8988T (cell line): ENCODE measurements around the gene EFNA2.

Source experiments
- DNase-seq: peaks from one replicate; pipeline ENCODE4 v3.0.0; 2011

The EFNA2 gene

DNA sequence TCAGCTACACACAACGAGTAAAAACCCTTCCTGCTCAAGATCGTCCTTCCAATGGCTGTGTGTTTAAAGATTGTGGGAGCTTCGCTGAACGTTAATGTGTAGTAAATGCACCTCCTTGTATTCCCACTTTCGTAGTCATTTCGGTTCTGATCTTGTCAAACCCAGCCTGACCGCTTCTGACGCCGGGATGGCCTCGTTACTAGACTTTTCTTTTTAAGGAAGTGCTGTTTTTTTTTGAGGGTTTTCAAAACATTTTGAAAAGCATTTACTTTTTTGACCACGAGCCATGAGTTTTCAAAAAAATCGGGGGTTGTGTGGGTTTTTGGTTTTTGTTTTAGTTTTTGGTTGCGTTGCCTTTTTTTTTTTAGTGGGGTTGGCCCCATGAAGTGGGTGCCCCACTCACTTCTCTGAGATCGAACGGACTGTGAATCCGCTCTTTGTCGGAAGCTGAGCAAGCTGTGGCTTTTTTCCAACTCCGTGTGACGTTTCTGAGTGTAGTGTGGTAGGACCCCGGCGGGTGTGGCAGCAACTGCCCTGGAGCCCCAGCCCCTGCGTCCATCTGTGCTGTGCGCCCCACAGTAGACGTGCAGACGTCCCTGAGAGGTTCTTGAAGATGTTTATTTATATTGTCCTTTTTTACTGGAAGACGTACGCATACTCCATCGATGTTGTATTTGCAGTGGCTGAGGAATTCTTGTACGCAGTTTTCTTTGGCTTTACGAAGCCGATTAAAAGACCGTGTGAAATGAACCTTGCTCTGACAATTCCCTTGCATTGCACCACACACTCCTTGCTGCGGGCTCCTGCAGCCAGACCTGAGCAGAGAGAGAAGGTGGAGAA lies 13.0 kb upstream of the EFNA2 start:
- DNase-seq, result no peak

DNA sequence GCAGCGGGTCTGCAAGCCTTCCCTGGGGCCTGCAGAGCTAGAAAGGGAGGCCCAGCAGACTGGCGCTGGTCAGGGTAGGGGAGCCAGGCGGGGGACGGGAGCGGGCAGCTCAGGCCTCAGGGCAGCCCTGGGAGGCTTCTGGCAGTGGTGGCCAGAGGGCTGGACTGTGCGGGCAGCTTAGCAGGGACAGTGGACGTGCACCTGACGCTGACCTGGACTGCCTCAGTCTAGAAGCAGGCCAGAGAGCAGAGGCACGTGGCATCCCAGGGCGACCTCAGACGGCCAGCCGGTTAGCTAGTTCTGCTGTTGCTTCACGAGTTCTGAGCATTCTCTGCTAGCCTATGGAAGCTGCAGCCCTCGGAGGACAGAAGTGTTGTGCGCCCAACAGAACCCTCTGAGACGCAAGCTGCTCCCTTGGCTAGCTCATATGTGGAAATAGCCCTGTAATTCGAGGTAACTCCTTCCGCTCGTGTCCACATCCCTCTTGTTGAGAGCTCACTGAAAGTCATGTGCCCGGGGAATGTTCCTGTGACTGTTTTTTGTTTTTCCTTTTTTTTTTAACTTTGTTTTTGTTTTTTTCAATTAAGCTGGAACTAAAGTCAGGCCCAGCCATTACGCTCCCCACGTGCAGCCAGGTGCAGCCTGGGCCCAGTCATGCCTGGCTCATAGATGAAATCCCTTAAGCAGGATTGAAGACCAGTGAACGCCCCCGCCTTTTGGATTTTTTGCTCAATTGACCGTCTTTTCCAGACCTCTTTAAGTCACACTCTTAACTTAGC lies 12.2 kb upstream of the EFNA2 start:
- no peak for DNase-seq

DNA sequence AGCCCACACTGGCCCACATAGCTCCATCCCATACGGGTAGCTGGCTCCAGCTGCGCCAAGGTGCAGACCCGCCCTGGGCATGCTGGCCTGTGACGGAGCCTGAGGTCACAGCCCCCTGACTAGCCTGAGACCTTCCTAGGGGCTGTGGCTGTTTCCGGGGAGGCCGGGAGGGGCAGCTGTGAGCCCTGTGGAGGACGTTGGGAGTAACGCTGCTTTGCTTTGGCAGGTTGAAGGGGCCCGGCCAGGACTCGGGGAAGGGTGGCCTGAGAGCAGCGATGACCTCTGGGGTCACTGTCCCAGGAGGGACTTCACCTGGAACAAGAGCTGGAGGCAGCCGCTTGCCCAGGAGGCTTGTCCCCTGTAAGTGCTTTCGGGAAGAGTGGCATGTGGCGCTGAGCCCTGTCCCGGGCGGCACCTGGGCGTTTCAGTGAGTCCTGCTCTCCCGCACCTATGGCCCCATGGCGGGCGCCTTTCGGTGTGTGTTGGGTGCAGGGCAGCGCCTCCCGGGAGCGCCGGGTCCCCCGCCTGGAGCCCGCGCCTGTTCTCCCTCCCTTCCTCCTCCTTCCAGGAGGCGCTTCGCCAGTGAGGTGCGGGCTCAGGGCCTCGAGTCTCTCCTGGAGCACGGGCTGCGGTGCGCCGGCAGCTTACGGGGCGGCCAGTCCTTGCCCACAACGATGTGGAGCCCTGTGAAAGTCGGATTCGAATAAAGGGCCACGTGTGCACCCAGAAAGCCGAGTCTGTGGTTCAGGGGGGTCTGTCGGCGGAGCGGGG lies 11.4 kb upstream of the EFNA2 start:
- DNase-seq, result no peak

DNA sequence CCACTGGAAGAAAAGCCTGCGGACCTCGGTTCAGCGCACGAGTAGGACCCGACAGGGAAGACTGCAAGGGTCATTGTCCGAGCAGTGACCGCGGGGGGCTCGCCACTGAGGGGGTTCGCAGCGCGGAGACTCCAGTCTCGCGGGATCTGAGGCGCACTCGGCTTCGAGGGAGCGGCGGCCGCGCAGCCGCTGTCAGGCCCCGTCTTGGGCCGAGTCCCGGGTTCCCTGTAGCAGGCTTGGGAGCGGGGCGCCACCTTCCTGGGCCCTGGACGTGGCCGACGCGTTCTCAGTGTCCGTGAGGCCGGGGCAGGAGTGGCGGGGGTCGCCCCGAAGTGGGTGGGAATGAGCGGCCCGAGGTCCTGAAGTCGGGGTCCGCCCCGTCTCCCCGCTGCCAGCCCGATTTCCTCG lies 10.8 kb upstream of the EFNA2 start:
- no peak for DNase-seq

DNA sequence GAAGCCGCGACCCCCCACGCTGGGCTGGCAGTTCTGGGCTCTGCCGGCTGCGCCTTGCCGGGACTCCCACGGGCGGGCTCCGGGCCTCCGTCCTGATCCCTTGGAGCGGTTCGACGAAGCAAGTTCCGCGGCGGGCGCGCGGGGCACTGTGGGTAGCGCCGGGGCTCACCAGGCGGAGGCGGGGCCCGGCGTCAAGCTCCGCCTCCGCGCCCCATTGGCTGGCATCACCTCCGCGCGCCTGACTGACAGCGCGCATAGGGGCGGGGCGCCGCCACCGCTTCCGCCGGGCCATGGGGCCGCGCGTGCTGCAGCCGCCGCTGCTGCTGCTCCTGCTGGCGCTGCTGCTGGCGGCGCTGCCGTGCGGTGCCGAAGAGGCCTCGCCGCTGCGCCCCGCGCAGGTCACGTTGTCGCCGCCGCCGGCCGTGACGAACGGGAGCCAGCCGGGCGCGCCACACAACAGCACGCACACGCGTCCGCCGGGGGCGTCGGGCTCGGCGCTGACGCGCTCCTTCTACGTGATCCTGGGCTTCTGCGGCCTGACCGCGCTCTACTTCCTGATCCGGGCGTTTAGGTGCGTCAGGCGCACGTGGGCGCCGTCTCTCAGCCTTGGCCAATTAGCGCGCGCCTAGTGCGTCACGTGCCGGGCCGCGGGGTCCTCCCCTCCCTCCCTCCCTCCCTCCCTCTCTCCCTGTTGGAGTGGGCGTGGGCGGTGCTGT lies 10.3 kb upstream of the EFNA2 start, which contains the start of gene FAM174C:
FAM174C (plus strand) TSS at position 271 of the 716 bp plus-strand sequence; CDS start at position 291, 20 bp downstream.
- DNase-seq, result peak; percentile 98

DNA sequence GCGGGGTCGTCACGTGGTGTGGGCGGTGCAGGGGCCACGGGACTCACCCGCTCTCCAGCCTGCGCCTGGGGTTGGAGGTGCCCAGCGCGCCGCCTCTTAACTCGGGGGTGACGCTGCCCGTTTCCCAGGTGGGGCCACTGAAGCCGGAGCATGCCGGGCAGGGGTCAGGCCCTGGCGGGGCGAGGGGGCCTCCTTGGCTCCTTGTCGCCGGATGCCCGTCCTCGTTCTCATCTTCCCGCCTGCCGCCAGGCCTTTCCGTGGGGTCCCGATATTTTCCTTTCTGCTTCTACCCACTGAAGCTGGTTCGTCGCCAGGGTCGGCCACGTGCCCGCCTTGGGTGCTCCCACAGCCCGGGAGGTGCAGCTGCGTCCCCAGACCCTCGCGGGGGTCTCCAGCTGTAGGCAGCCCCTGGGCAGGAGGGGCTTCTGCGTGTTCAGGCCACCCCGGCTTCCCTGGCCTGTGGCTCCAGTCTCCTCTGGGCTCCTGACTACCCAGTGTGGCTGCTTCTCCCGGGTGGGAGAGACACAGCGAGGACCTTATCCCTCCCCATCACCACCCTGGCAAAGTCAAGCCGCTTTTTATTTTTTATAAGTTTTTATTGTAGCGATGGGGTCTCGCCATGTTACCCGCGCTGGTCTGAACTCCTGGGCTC lies 9.6 kb upstream of the EFNA2 start:
- no peak for DNase-seq

DNA sequence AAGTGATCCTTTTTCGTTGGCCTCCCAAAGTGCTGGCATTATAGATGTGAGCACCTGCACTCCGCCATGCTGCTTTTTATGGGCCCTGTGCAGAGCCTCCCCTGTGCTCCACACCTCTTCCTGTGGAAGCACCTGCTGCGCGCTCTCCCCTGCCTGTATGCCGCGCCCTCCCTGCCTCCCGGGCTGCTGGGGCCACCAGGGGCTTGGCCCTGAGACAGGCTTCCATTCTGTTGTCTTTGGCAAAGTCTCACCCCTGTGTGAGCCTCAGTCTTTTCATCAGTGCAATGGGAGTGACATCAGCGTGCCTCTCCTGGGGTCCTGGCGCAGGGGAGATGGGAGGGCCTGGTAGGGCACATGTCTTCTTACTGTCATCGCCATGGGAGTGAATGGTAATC lies 9.0 kb upstream of the EFNA2 start:
- no peak for DNase-seq

DNA sequence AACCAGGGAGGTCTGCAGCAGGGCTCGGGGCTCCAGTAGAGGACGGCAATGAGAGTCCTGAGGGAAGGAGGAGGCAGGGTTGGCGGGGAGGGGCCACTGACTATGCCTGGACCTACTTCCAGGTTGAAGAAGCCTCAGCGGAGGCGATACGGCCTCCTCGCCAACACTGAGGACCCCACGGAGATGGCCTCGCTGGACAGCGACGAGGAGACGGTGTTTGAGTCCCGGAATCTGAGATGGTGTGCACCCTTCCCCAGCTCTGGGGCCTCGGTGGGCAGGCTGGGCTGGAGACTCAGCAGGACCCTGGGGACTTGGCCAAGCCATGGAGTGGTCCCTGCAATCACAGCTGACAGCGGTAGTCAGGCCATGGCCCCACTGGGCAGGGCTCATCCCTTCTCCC lies 8.6 kb upstream of the EFNA2 start:
- no peak for DNase-seq

DNA sequence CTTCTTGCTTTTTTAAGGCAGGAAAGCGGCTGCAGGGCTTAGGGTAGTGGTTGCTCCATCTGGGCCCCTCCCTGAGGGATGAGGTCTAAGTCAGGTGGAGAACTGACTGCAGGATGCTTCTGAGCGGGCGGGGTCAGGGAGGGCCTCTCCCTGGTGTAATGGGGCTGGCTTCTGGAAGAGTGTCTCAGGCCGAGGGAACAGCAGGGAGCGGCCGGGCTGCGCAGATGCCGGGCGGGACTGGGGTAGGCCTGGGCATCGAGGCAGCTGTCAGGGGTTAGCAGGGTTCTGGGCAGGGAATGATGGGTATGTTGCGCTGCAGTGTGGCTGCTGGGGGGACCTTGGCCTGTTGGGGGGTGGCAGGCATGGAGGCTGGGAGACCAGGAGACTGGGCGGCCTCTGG lies 7.6 kb upstream of the EFNA2 start:
- DNase-seq, result no peak

DNA sequence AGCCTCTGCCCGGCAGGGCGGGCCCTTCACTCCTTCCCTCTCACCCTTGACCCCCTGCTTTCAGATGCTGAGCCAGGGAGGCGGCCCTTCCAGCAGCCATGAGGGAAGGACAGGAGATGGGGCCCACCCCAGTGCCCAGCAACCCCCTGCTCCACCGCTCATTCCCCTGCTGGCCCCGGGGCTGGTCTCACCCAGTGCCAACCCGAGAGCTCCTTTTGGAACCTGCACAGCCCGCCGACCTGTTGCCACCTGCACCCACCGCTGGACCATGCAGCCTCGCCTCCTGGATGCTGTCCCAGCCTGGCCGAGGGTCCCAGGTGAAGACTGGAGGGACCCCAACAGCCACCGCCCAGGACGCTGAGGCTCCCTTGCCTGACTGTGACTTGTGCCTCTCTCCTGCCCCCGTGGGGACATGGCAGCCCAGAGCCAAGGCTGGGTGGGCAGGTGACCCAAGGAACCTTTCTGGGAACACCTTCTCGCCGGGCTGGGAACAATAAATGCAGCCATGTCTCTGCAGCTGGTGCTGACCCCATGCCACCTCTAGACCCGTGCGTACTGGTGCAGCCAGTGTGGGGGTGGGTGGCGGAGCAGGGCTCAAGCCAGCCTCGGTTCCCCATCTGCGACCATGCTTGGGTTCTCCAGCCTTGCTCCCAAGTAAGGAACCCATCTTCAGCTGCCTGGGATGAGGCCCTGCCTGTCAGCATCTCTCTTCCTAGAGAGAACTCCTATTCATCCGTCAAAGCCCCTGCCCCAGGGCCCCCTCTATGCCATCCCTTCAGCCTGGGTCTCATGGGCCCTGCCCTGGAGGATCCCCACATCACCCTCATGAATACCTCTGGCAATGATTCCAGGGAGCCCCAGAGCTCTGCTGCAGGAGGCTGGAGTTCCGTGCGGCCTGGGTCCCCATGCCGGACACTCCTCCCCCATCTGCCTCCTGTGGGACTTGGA lies 6.7 kb upstream of the EFNA2 start:
- no peak for DNase-seq

DNA sequence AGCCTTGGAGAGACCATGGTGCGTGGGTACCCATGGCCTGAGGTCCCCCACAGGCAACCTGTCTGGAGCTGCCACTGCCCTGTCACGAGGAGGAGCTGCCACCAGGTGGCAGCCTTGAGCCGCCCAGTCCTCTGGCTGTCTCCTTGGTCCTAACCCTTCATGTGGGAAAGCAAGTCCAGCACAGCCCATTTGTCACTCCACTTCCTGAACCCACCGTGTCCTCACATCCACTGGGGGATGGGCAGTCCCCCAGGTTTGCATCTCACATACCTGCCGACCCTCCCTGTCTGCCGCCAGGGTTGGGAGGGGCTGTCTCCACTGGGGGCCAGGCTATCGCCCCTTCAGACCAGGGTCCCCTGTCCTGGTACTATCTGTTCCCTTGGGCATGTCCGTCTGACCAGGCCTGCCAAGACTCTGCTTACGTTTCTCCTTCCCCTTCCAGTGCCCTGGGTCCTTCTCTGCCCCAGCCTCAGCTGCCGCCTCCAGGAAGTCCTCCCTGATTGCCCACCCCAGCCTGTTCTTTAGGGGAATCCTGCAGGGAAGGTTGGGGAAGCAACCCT lies 5.8 kb upstream of the EFNA2 start:
- DNase-seq, result peak; percentile 95

DNA sequence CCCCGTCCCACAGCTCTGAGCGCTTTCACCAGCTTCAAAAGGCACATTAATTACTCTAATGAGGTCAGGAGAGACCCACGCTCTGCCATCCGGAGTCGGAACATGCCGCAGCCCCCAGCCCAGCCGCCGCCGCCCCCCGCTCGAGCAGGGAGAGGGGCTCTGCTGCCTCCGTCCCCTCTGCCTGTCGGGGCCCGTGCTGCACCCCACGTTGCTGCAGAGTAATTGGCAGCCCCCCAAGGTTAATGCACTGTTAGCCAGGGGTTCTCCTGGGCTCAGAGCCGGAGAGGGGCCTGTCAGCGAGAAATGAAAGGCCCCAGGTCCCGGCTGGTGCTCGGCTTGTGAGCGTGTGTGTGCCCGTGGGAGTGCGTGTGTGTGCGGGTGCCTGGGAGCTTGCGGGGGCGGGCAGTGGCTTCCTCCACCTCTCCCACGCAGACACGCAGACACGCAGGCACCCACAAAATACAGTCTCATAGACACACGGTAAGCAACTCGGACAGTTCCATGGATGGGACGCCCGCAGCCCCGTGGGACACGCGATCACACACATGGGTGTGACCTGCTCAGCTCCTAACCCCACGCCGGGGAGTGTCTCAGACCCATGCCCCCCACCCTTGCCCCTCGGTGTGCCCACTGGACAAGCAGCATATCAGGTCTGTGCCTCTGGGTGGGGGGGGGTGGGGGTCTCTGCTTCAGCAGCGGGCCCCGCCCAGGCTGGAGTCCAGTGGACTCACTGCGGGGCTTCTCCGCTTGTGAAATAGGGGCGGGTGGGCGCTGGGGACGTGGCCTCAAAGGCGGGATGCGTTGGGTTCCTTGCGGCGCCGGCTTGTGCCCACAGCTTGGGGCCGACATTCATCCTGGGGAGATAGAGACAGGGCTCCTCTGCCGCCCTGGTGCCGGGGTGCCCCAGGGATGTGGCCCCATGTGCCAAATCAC lies 4.8 kb upstream of the EFNA2 start:
- no peak for DNase-seq

DNA sequence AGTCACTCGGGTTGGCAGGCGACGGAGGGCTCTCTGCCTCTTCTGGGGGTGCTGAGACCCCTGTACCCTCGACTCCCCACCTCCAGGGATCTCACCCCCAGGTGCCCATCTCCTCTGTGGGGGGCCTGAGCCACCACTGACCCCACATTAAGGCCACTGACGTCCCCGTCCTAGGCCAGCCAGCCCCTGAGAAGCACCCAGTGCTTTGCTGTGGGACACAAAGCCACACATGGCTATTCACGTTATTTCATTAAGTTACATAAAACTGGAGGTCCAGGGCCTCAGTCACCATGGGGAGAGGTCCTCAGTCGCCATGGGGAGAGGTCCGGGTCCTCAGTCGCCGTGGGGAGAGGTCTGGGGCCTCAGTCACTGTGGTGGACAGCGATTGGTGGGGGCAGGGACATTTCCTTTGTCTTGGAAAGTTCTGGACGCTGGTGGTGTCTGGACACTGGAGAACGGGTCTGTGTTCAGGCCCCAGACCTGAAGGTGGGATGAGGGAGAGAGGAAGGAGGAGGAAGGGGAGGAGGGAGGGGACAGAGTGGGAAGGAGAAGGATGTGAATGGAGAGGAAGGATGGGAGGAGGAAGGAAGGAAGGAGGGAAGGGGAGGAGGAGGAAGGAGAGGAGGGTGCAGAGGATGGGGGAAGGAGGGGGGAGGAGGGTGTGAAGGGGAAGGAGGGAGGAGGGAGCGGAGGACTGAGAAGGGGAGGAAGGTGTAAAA lies 3.9 kb upstream of the EFNA2 start:
- DNase-seq, result no peak

DNA sequence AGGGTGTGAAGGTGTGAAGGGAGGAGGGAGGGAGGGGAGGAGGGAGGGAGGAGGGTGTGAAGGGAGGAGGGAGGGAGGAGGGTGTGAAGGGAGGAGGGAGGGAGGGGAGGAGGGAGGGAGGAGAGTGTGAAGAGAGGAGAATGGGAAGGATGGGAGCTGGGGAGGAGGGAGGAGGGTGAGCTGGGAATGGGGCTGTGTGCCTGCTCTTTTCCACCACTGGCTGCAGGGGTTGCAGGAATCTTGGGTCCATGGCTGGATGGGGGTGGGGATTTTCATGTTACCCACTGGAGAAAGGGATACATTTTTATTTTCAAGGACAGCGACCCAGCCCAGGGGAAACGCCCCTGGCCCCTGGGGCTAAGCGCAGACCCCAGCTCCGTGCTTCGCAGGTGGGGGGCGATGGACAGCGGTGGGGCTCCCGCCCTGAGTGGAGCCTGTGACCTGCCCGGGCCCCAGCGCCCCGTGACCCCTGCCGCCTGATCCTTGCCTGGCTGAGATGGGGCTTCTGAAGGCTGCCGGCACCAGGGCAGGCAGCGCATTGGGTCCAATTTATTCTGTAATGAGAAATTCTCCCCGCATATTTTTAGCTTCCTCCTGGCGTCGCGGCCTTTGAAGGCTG lies 3.0 kb upstream of the EFNA2 start:
- DNase-seq, result no peak

DNA sequence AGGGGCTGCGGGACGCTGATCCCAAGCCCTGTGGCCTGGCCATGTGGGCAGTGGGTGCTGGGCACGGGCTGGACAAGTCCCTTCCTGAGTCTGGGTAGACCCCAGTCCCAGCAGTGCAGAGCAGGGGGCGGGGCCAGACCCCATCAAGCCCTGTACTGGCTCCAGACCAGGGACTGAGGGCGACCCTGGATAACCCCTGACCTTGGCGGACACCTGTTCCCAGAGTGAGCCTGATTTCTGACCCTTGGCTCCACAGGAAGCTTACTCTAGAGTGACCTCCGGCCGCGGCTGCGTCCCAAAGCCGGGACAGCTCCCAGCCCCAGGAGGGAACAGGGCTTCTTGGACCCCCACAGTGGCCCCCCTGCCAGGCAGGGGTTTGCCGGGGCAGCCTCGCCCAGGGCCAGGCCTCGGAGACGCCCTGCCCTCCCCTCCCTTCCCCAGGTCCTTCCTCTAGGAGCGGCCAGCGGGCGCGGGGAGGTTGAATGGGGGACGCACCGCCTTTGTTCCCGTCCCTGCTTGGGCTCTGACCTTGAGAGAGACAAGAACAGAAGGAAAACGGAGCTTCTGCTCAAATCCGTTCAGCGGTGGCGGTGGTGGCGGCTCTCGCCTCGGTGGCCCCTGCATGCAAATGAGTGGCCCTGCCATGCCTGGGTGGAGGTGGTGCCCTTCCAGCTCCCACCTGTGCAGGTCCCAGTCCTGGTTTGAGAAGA lies 2.3 kb upstream of the EFNA2 start:
- DNase-seq, result no peak

DNA sequence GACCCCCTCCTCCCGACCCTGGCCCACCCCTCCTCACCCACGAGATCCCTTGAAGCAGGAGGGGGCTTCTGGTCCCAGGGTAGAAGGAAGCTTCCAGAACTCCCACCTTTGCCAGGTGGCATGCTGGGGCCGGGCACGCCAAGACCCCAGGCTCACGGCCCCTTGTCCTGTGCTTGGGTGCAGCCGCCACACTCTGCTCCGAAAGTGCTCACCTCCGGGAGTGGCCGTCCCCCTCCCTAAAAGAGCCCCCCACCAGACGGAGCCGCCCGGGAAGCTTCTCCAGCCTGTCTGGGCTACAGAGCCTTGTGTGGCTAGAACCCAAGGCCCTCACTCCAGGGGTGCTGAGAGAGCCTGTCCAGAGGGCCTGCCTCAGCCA lies 1.8 kb upstream of the EFNA2 start:
- no peak for DNase-seq

DNA sequence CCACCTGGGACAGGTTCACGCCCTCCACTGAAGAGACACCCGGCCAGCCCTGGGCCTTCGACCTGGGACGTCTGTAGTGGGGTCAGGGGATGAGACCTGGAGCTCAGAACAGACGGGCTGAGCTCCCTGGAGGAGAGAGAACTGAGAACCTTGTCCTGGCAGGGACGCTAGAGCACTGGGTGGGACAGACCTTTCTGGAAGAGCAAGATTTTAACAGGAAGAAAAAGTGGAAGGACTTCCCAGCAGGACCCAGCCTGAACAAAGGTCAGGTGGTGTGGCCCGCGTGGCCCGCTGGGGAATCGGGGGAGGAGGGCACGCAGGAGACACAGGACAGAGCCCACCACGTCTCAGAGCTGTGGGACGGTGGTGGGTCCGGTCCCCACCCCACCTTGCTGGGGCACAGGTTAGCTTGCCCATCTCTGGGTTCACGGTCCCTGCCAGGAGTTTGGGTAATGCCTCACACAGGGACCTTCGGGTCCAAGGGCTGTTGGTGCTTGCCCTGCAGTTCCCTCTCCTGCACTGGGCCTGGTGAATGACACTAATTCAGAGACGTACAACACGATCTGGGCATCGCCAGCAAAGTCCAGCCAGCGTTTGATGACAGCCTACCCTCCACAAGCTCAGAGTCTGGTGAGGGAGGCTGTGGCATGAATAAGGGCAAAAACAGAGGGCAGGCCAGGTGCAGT lies 1.2 kb upstream of the EFNA2 start:
- no peak for DNase-seq
